ENCODE data around the gene CDK5R2. TPM values are rescaled to one million over a fixed set of nuclear protein-coding genes. Genes with fewer than 3 reads are reported as not detected.

Gene CDK5R2
- total and polyA plus RNA-seq, 10 donors, result not detected

GRCh38 chr2:218979846-218980734, 20.6 kb downstream of the CDK5R2 start:
- H3K9me3 ChIP-seq, result no peaks in the 10 kb centered on the region
- 1 to 4% (median 3%) methylated on average over 28 to 39 of the region's 39 CpGs for WGBS, 5 donors
- H3K27me3 ChIP-seq (replicated peaks in 1 of 7), result peaks cover 11 to 100% (median 58%) of the 10 kb centered on the region in 7 donors
- no peak for TF ChIP-seq POLR2A (IDR thresholded peaks at IDR 0.05)
- peak; percentile 70 to 93 (median 90) for TF ChIP-seq CTCF (IDR thresholded peaks at IDR 0.05 in 8 of 11, conservative IDR thresholded peaks at IDR 0.05 in 3 of 11)
- TF ChIP-seq POLR2AphosphoS5 (IDR thresholded peaks at IDR 0.05), result peak in 2 of 3 donors; percentile 19 to 30
- H3K4me1 ChIP-seq, result peaks cover 33 to 54% (median 47%) of the 10 kb centered on the region in 6 donors
- H3K27ac ChIP-seq, result no peak overlapping the region
- H3K36me3 ChIP-seq, result no peaks in the 10 kb centered on the region
- DNase-seq, result peak; percentile 94
- H3K4me3 ChIP-seq, result peak overlapping the region in 6 of 8 donors; percentile 13 to 66 (median 18)
- intact Hi-C loops (cut with DNase I; ENCODE audit: low total_unique reads), result no loop called here

- Histone ChIP-seq H3K9me3 (no peaks in the 10 kb centered on the region), H3K4me1 (peaks cover 33 to 62% (median 53%) of the 10 kb centered on the region in 6 donors), H3K27me3 (replicated peaks in 1 of 7) (peaks cover 11 to 100% (median 66%) of the 10 kb centered on the region in 7 donors), H3K27ac (no peak overlapping the region), H3K36me3 (no peaks in the 10 kb centered on the region), H3K4me3 (peak overlapping the region; percentile 13 to 66 (median 24))
- peak; percentile 63 for DNase-seq
- peak in 2 of 11 experiments; percentile 7 to 20 for TF ChIP-seq CTCF (IDR thresholded peaks at IDR 0.05 in 8 of 11, conservative IDR thresholded peaks at IDR 0.05 in 3 of 11)
- no peak for TF ChIP-seq POLR2A (IDR thresholded peaks at IDR 0.05)
- intact Hi-C loops (cut with DNase I; ENCODE audit: low total_unique reads), result no loop called here
- WGBS, 5 donors, result 2 to 8% (median 3%) methylated on average over 26 of the region's 26 CpGs
Observed at GRCh38 chr2:218980735-218981389, 21.4 kb downstream of the CDK5R2 start.

GRCh38 chr2:218981390-218981880, 22.0 kb downstream of the CDK5R2 start:
- Histone ChIP-seq H3K9me3 (no peaks in the 10 kb centered on the region), H3K4me3 (peak overlapping the region; percentile 13 to 66 (median 24)), H3K36me3 (no peaks in the 10 kb centered on the region), H3K27ac (no peak overlapping the region), H3K27me3 (replicated peaks in 1 of 7) (peaks cover 14 to 100% (median 72%) of the 10 kb centered on the region in 7 donors), H3K4me1 (peaks cover 33 to 64% (median 53%) of the 10 kb centered on the region in 6 donors)
- intact Hi-C loops (cut with DNase I; ENCODE audit: low total_unique reads), result no loop called here
- 1 to 11% (median 3%) methylated on average over 15 to 46 of the region's 46 CpGs for WGBS, 5 donors
- TF ChIP-seq POLR2AphosphoS5 (IDR thresholded peaks at IDR 0.05) (no peak), CTCF (IDR thresholded peaks at IDR 0.05 in 8 of 11, conservative IDR thresholded peaks at IDR 0.05 in 3 of 11) (no peak), POLR2A (IDR thresholded peaks at IDR 0.05) (no peak)
- DNase-seq, result peak; percentile 71

Data from spleen (tissue), 11 donors.